Mononuclear cell (primary cell): Measurements from ENCODE around the gene HNRNPM. TPM values are rescaled to one million over a fixed set of nuclear protein-coding genes. Genes with fewer than 3 reads are reported as not detected.

ENCODE experiments used
- total RNA-seq: library from RNA; depleted of rRNA; stranded (reverse); fragments of >200 nt; gene quantifications from one replicate; pipeline ENCODE4 v1.2.3, GENCODE V29; 2012

Gene HNRNPM
- total RNA-seq, 1 donor, result 104 TPM

Other genes starting within 250 kb of the HNRNPM start
- gene CERS4, start 235.6 kb upstream of the HNRNPM start, total RNA-seq, result 13.1 TPM
- gene CD320, start 136.6 kb upstream of the HNRNPM start, total RNA-seq, result 14.6 TPM
- 15.3 TPM for gene NDUFA7, start 123.6 kb upstream of the HNRNPM start, total RNA-seq
- gene RPS28, start 123.5 kb upstream of the HNRNPM start, total RNA-seq, result 352 TPM
- gene KANK3, start 101.7 kb upstream of the HNRNPM start, total RNA-seq, result 0.42 TPM
- gene ANGPTL4, start 80.8 kb upstream of the HNRNPM start, total RNA-seq, result not detected
- 24.3 TPM for gene RAB11B, start 54.6 kb upstream of the HNRNPM start, total RNA-seq
- gene MARCHF2, start 31.7 kb upstream of the HNRNPM start, total RNA-seq, result 119 TPM
- gene PRAM1, start 57.7 kb downstream of the HNRNPM start, total RNA-seq, result 5.7 TPM
- gene ZNF414, start 69.2 kb downstream of the HNRNPM start, total RNA-seq, result 5.6 TPM
- gene MYO1F, start 132.5 kb downstream of the HNRNPM start, total RNA-seq, result 145 TPM
- 29.5 TPM for gene ADAMTS10, start 165.7 kb downstream of the HNRNPM start, total RNA-seq
- gene NFILZ, start 185.7 kb downstream of the HNRNPM start, total RNA-seq, result not detected